Neural crest cell (in vitro differentiated cells): ENCODE measurements around the gene BBC3. TPM values are rescaled to one million over a fixed set of nuclear protein-coding genes. Genes with fewer than 3 reads are reported as not detected.

Experiments used
- DNase-seq: peaks from one replicate; pipeline ENCODE4 v3.0.0; 2021; ENCODE audit warnings: low read depth, mixed read lengths, low spot score
- H3K27ac Mint-ChIP-seq: one replicate; pipeline ENCODE4 v1.8.0; 2021; ENCODE audit warnings: mild to moderate bottlenecking, mixed read lengths; ENCODE audit not compliant: unreplicated experiment
- H3K27me3 Mint-ChIP-seq: 2 replicates; pipeline ENCODE4 v1.8.0; 2021; ENCODE audit warnings: low read depth, mild to moderate bottlenecking, mixed read lengths
- H3K36me3 Mint-ChIP-seq: 2 replicates; pipeline ENCODE4 v1.8.0; 2021; ENCODE audit warnings: low read depth, mild to moderate bottlenecking, mixed read lengths
- H3K4me1 Mint-ChIP-seq: 2 replicates; pipeline ENCODE4 v1.8.0; 2021; ENCODE audit warnings: mixed read lengths
- H3K4me3 Mint-ChIP-seq: one replicate; pipeline ENCODE4 v1.8.0; 2021; ENCODE audit warnings: mild to moderate bottlenecking, mixed read lengths
- H3K9me3 Mint-ChIP-seq: 2 replicates; pipeline ENCODE4 v1.8.0; 2021; ENCODE audit warnings: mixed read lengths
- total RNA-seq: library from RNA; stranded (reverse); gene quantifications from 2 replicates; pipeline ENCODE4 v1.2.1, GENCODE V29; 2021
- TF ChIP-seq, protein P1 (sequence below): fragments of 200-600 bp; sonication (generic); conservative IDR thresholded peaks from 2 replicates; pipeline ENCODE4 v1.5.0; 2021; ENCODE audit warnings: antibody characterized with exemption, mild to moderate bottlenecking

BBC3 gene
- total RNA-seq, 1 donor from 2014 or later: 6.3 TPM

DNA sequence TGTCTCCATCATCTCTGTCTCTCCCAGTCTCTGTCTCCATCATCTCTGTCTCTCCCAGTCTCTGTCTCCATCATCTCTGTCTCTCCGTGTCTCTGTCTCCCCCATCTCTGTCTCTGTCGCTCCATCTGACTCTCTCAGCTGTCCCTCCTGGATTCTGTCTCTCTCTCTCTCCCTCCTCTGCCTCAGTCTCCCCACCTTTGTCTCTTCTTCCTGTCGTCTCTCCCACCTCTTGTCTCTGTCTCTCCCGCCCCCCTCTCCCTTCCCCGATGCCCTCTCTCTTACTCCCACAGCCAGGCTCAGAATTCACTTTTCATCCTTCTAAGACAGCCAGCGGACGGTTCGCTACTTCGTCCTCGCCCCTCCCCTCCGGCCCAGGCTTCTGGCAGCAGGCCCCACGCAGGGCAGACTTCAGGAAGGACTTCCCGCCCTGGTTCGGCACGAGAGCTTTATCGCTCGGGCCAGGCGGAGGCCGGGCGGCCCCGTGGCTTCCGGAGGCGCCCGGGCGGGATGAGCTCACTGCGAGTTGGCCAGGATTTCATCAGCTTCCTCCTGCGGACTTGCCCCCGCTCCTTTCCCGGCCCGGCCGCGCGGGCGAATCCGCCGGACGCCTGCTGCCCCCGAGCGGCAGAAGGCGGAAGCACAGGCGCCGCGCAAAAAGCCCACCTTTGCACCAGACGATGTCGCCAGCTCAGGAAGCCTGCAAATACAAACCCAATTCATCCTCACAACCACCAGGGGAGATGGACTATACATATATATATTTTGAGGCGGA, 13.0 kb upstream of the BBC3 start:
- H3K9me3 Mint-ChIP-seq: no peaks in the 10 kb centered on the region
- H3K4me1 Mint-ChIP-seq: peaks cover 27% of the 10 kb centered on the region
- H3K36me3 Mint-ChIP-seq: no peaks in the 10 kb centered on the region
- TF ChIP-seq, protein P1, sequence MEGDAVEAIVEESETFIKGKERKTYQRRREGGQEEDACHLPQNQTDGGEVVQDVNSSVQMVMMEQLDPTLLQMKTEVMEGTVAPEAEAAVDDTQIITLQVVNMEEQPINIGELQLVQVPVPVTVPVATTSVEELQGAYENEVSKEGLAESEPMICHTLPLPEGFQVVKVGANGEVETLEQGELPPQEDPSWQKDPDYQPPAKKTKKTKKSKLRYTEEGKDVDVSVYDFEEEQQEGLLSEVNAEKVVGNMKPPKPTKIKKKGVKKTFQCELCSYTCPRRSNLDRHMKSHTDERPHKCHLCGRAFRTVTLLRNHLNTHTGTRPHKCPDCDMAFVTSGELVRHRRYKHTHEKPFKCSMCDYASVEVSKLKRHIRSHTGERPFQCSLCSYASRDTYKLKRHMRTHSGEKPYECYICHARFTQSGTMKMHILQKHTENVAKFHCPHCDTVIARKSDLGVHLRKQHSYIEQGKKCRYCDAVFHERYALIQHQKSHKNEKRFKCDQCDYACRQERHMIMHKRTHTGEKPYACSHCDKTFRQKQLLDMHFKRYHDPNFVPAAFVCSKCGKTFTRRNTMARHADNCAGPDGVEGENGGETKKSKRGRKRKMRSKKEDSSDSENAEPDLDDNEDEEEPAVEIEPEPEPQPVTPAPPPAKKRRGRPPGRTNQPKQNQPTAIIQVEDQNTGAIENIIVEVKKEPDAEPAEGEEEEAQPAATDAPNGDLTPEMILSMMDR: peak; percentile 99
- DNase-seq: peak; percentile 95
- H3K27ac Mint-ChIP-seq: peak overlapping the region; percentile 95
- peak overlapping the region; percentile 71 for H3K4me3 Mint-ChIP-seq
- peaks cover 17% of the 10 kb centered on the region for H3K27me3 Mint-ChIP-seq

DNA sequence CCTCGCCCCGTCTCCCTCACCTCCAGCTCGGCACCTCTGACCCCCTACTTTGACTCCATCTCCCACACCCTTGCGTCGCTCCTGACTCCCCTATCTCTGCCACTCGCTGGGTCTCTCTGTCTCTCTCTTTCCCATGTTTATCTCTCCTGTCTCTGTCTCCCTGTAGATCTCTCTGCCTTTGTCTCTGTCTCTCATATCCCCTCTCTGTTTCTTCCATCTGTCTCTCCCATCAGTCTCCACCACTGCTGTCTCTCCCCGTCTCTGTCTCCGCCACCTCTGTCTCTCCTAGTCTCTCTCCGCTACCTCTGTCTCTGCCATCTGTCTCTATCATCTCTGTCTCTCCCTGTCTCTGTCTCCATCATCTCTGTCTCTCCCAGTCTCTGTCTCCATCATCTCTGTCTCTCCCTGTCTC, 12.4 kb upstream of the BBC3 start:
- Mint-ChIP-seq H3K4me3 (peak overlapping the region; percentile 40), H3K27ac (peak overlapping the region; percentile 83), H3K27me3 (peaks cover 21% of the 10 kb centered on the region), H3K36me3 (no peaks in the 10 kb centered on the region), H3K9me3 (no peaks in the 10 kb centered on the region), H3K4me1 (peaks cover 30% of the 10 kb centered on the region)
- TF ChIP-seq, protein P1: no peak
- no peak for DNase-seq

DNA sequence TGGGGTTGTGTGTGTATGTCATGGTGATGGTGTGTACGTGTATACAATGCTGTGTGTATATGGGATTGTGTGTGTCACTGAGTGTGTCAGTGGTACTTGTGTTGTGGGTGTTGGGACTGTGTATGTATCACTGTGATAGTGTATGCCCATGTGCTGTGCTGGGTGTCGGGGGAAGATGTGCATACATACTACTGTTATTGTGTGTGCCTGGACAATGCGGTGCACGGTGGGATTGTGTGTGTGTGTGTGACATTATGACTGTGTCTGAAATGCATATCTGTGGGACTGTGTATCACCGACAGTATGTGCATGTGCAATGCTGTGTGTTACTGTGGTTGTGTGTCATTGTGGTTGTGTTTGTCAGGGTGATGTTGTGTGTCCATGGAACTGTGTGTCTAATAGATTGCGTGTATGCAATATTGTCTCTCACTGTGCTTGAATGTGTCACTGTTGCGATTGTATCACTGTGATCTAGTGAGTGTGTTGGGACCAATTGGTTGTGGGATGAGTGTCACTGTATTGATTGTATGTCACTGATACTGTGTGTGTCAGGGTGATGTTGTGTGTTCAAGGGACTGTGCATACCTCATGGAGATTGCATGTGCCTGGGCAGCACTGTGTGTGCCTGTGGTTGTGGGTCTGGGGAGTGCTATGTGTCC, 11.0 kb upstream of the BBC3 start:
- Mint-ChIP-seq H3K27ac (no peak overlapping the region), H3K4me1 (peaks cover 26% of the 10 kb centered on the region), H3K9me3 (no peaks in the 10 kb centered on the region), H3K4me3 (no peak overlapping the region), H3K27me3 (peaks cover 21% of the 10 kb centered on the region), H3K36me3 (no peaks in the 10 kb centered on the region)
- no peak for DNase-seq
- TF ChIP-seq, protein P1: no peak

DNA sequence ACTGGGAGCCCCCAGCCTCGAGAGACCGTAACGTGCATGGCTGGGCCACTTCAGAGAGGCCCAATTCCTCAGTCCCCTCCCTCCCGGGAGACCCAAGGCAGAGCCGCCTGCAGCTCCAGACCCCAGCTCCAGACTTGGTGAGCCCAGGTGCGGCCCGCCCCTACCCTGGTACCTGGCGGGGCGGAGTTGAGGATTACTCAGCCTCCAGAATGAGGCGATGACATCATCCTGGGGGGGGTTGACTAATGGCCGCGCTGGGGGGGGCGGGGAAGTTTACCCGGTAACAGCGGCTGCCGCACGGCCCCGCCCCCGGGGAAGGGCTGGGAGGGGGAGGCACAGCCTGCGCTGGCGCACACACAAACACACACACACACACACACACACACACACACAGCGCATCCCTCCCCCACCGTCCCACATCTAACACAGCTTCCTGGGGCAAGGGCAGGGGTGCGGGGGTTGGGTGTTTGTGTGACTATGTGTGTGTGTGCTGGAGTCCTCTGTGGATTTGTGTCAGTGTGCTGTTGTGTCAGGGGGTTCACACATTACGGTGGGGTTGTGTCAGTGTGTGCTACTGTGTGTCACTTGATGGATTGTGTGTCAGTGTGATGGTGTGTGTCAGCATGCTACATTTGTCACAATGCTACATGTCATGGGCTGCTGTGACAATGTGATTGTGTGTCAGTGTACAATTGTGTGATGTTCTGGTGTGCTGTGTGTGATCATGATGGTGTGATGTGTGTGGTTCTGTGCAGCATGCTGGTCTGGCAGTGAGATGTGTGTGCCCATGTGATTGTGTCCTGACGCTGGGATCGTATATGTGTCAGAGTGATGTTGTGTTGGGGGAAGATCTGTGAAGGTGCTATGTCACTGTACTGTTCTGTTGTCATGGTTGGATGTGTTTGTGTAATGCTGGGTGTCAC, 10.3 kb upstream of the BBC3 start:
- no peaks in the 10 kb centered on the region for H3K9me3 Mint-ChIP-seq
- H3K27ac Mint-ChIP-seq: no peak overlapping the region
- no peak for DNase-seq
- no peaks in the 10 kb centered on the region for H3K36me3 Mint-ChIP-seq
- TF ChIP-seq, protein P1: no peak
- H3K4me1 Mint-ChIP-seq: peaks cover 26% of the 10 kb centered on the region
- H3K27me3 Mint-ChIP-seq: peaks cover 21% of the 10 kb centered on the region
- no peak overlapping the region for H3K4me3 Mint-ChIP-seq

DNA sequence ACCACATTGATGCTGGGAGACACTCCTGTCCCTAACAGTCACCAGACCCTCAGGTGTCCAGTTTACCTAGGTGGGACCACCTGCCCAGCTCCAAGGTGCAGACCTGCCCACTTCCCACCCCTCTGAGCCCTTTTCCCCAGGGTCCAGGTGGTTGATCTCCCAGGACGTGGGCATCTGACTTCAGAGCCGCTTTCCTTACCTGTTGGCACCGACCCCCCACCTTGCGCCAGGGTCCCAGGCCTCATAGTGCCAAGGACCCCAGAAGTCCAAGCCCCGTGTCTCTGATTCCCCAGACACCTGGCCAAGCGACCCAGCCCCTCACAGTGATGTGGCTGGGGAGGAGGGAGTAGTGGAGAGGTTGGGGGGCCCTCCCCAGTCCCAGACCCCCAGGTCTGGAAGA, 9.6 kb upstream of the BBC3 start:
- DNase-seq: no peak
- H3K4me1 Mint-ChIP-seq: peaks cover 26% of the 10 kb centered on the region
- TF ChIP-seq, protein P1: no peak
- H3K9me3 Mint-ChIP-seq: no peaks in the 10 kb centered on the region
- no peaks in the 10 kb centered on the region for H3K36me3 Mint-ChIP-seq
- no peak overlapping the region for H3K27ac Mint-ChIP-seq
- peak overlapping the region; percentile 70 for H3K4me3 Mint-ChIP-seq
- peaks cover 21% of the 10 kb centered on the region for H3K27me3 Mint-ChIP-seq
